Naive thymus-derived CD4-positive, alpha-beta T cell (primary cell): ENCODE measurements around the gene RPL4. TPM values are rescaled to one million over a fixed set of nuclear protein-coding genes. Genes with fewer than 3 reads are reported as not detected.
A peak's percentile ranks its signal among the peaks of the same experiment; 100 is the strongest.

Source experiments
- ATAC-seq: fragments of 150-1000 bp; cut with Tn5 transposase; 2 replicates; pipeline ENCODE4 v1.10.0; 2021; ENCODE audit warnings: mild to moderate bottlenecking, moderate library complexity
- CTCF ChIA-PET: fragments of 350-600 bp; sonication (Branson Sonifier 250); formaldehyde crosslinking; loops from one replicate; lab custom pipeline; 2021; ENCODE audit warnings: antibody characterized with exemption; lab: Charles Lee
- POLR2A ChIA-PET: fragments of 350-600 bp; sonication (Branson Sonifier 250); formaldehyde crosslinking; loops from one replicate; lab custom pipeline; 2021; ENCODE audit warnings: antibody characterized with exemption, inconsistent platforms; lab: Charles Lee
- DNase-seq, 9 donors: peaks; one replicate each; pipeline versions ENCODE4 v3.0.0 to v3.0.0-alpha.2; 2020 to 2022; ENCODE audit warnings: mixed read lengths in 1 of 9
- H3K27ac ChIP-seq: one replicate; pipeline ENCODE4 v1.7.0; 2013; ENCODE audit warnings: mild to moderate bottlenecking, low read depth, low read length, moderate library complexity
- H3K27me3 ChIP-seq, 2 donors: one replicate each; pipeline ENCODE4 v1.7.0; 2013; ENCODE audit warnings: low read length in 2 of 2, mild to moderate bottlenecking in 2 of 2, moderate library complexity in 2 of 2; ENCODE audit not compliant: control insufficient read depth in 2 of 2, insufficient read depth in 2 of 2
- H3K36me3 ChIP-seq, 3 experiments: 1 replicate in 2 of 3; 2 replicates in 1 of 3; pipeline ENCODE4 v1.7.0; 2013; ENCODE audit warnings: low read length in 3 of 3, mild to moderate bottlenecking in 3 of 3, moderate library complexity in 1 of 3; ENCODE audit not compliant: insufficient read depth in 3 of 3, control insufficient read depth in 2 of 3
- H3K4me1 ChIP-seq, 2 donors: one replicate each; pipeline ENCODE4 v1.7.0; 2013; ENCODE audit warnings: low read length in 2 of 2, mild to moderate bottlenecking in 2 of 2, moderate library complexity in 1 of 2; ENCODE audit not compliant: control insufficient read depth in 2 of 2, insufficient read depth in 2 of 2
- H3K4me3 ChIP-seq: 2 replicates; pipeline ENCODE4 v1.7.0; 2013; ENCODE audit warnings: mild to moderate bottlenecking, low read length
- H3K9me3 ChIP-seq, 3 experiments: 1 replicate in 2 of 3; 2 replicates in 1 of 3; pipeline ENCODE4 v1.7.0; 2013; ENCODE audit warnings: low read length in 3 of 3; ENCODE audit not compliant: control insufficient read depth in 2 of 3
- H3K27ac Mint-ChIP-seq, 9 donors: one replicate each; pipeline ENCODE4 v1.8.0; 2020 to 2022; ENCODE audit warnings: mixed read lengths in 9 of 9, mild to moderate bottlenecking in 8 of 9, moderate library complexity in 5 of 9, inconsistent platforms in 2 of 9
- H3K27me3 Mint-ChIP-seq, 5 donors: one replicate each; pipeline ENCODE4 v1.8.0; 2021 to 2022; ENCODE audit warnings: mixed read lengths in 5 of 5, mild to moderate bottlenecking in 1 of 5
- H3K36me3 Mint-ChIP-seq, 5 donors: one replicate each; pipeline ENCODE4 v1.8.0; 2020 to 2022; ENCODE audit warnings: mixed read lengths in 5 of 5, mild to moderate bottlenecking in 3 of 5, inconsistent platforms in 1 of 5
- H3K4me1 Mint-ChIP-seq, 7 donors: one replicate each; pipeline ENCODE4 v1.8.0; 2020 to 2022; ENCODE audit warnings: mixed read lengths in 7 of 7, mild to moderate bottlenecking in 3 of 7, inconsistent platforms in 1 of 7
- H3K4me3 Mint-ChIP-seq, 10 donors: one replicate each; pipeline ENCODE4 v1.8.0; 2020 to 2022; ENCODE audit warnings: mild to moderate bottlenecking in 10 of 10, mixed read lengths in 10 of 10, moderate library complexity in 6 of 10, inconsistent platforms in 2 of 10
- H3K9me3 Mint-ChIP-seq, 11 donors: one replicate each; pipeline ENCODE4 v1.8.0; 2020 to 2022; ENCODE audit warnings: mixed read lengths in 11 of 11, mild to moderate bottlenecking in 4 of 11, inconsistent platforms in 1 of 11, moderate library complexity in 1 of 11
- intact Hi-C, 2 donors: fragments of 100-400 bp; cut with micrococcal nuclease; formaldehyde crosslinking; loops; one replicate each; pipeline ENCODE4 v1.15.1; 2023
- polyA plus RNA-seq, 2 donors: library from polyadenylated mRNA; unstranded; fragments of 300-500 nt; fragmentation: Illumina TruSeq; gene quantifications; one replicate each; pipeline ENCODE4 v1.2.3, GENCODE V29; 2021
- total RNA-seq, 6 experiments: library from RNA in 5 of 6; stranded (reverse) in 5 of 6; gene quantifications; 1 replicate in 5 of 6; 2 replicates in 1 of 6; pipeline ENCODE4 v1.2.3 and lab custom pipeline; 2021 to 2026

The RPL4 gene
- total and polyA plus RNA-seq, 7 experiments from 2014 or later: 898 to 4,292 (median 2,892) TPM

DNA sequence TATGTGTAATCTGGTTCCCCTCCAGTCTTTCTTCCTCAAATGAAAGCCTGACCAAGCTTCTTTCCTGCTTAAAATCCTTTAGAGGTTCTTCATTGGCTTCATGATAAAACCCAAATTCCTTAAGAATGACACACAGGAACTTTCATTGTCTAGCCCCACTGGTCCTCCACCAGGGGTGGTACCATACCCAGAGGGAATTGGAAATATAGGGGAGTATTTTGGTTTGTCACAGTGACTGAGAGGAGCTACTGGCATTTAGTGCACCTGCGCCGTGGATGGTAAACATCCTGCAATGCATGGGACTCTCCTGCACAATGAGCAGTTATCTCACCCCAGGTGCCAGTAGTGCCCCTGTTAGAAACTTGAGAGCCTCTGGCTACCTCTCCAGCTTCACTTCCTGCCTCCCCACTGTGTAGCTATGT lies 11.3 kb upstream of the RPL4 start:
- H3K27me3 Mint-ChIP-seq: no peaks in the 10 kb centered on the region
- peaks cover 0 to 14% (median 3%) of the 10 kb centered on the region in 3 experiments for H3K36me3 ChIP-seq
- H3K36me3 Mint-ChIP-seq: peaks cover 1 to 17% (median 5%) of the 10 kb centered on the region in 5 donors
- ChIA-PET CTCF (interaction anchor here (1.2 kb wide), 1 partner anchor 17 kb away, joined by 4 read pairs; no protein-coding TSS in a partner anchor), POLR2A (no interaction called here)
- H3K27ac ChIP-seq: no peak overlapping the region
- no peak overlapping the region for H3K4me3 ChIP-seq
- H3K4me1 Mint-ChIP-seq: peaks cover 0 to 3% (median 0%) of the 10 kb centered on the region in 7 donors
- ATAC-seq (no peak), DNase-seq (no peak)
- no peak overlapping the region for H3K4me3 Mint-ChIP-seq
- H3K27me3 ChIP-seq: no peaks in the 10 kb centered on the region
- H3K9me3 ChIP-seq: no peaks in the 10 kb centered on the region
- H3K9me3 Mint-ChIP-seq: no peaks in the 10 kb centered on the region
- H3K4me1 ChIP-seq: no peaks in the 10 kb centered on the region
- H3K27ac Mint-ChIP-seq: no peak overlapping the region
- intact Hi-C loops: no loop called here

DNA sequence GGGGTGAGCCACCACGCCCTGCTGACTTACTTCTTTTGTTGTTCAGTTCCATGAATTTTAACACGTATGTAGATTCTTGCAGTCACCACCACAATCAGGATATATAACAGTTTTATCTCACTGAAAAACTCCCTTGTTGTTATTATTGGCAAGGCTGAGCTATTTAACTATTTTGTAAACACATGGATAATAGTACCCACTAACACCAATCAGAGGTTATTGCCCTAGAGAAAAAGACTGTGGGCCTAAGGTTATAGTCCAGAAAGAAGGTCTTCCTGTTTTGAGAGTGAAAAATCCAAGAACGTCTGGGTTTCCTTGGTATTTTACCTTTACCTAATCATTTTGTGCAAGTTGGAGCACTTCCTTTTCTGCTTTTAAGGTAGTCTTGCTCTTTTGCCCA lies 9.9 kb upstream of the RPL4 start:
- DNase-seq: no peak
- POLR2A ChIA-PET: no interaction called here

DNA sequence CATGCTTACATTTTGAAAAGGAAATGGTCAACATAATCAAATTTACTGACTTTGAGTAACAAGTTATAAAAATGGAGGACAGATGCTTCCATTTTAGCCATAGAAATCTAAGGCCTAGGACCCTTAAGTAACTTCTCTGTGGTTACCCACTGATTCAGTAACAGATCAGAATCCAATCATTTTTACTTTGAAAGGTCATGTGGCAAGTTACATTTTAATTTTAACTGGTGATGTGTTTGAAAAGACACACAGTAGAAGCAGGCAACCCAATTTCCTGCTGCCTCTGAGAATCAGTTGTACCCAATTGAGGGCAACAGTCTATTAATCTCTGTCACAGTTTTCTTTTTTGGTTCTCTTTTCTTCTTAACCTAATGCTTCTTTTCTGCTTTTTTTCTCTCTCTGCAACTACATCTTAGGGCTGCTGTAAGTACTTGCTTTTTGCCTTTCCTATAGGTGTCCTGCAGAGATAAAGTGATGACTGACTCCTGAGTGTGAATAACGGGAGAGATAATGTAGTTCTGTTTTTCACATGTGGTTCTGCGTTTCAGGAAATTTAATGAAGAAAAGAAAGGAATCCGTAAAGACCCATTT lies 3.7 kb upstream of the RPL4 start:
- H3K4me1 Mint-ChIP-seq: peaks cover 11 to 32% (median 22%) of the 10 kb centered on the region in 7 donors
- H3K36me3 ChIP-seq: peaks cover 0 to 8% (median 0%) of the 10 kb centered on the region in 3 experiments
- ATAC-seq (no peak), DNase-seq (no peak)
- no peak overlapping the region for H3K4me3 Mint-ChIP-seq
- H3K36me3 Mint-ChIP-seq: peaks cover 0 to 10% (median 6%) of the 10 kb centered on the region in 5 donors
- H3K4me3 ChIP-seq: no peak overlapping the region
- intact Hi-C loops: loop anchor here (5.0 to 10.0 kb wide), 4 partner anchors 194 to 1546 kb away; partner anchors contain the start of genes PIAS1 (in 1 of the 2), RNU5A-1 (in 1 of the 2), SMAD6 (in 1 of the 2) and SPG21 (in 1 of the 2)
- POLR2A ChIA-PET: no interaction called here
- no peaks in the 10 kb centered on the region for H3K27me3 ChIP-seq
- no peaks in the 10 kb centered on the region for H3K9me3 Mint-ChIP-seq
- H3K4me1 ChIP-seq: peaks cover 4 to 12% of the 10 kb centered on the region in 2 donors
- H3K27me3 Mint-ChIP-seq: no peaks in the 10 kb centered on the region
- no peaks in the 10 kb centered on the region for H3K9me3 ChIP-seq
- H3K27ac ChIP-seq: no peak overlapping the region
- CTCF ChIA-PET: no interaction called here
- no peak overlapping the region for H3K27ac Mint-ChIP-seq

More for the DNA sequence above, 9.9 kb upstream of the RPL4 start:
- no peaks in the 10 kb centered on the region for H3K27me3 ChIP-seq
- Mint-ChIP-seq H3K9me3 (no peaks in the 10 kb centered on the region), H3K4me1 (peaks cover 0 to 3% (median 0%) of the 10 kb centered on the region in 7 donors), H3K27ac (no peak overlapping the region), H3K4me3 (no peak overlapping the region), H3K36me3 (peaks cover 0 to 17% (median 5%) of the 10 kb centered on the region in 5 donors), H3K27me3 (no peaks in the 10 kb centered on the region)
- peaks cover 0 to 13% (median 3%) of the 10 kb centered on the region in 3 experiments for H3K36me3 ChIP-seq
- no peak overlapping the region for H3K27ac ChIP-seq
- no peak for ATAC-seq
- CTCF ChIA-PET: no interaction called here
- intact Hi-C loops: no loop called here
- no peak overlapping the region for H3K4me3 ChIP-seq
- no peaks in the 10 kb centered on the region for H3K9me3 ChIP-seq
- H3K4me1 ChIP-seq: no peaks in the 10 kb centered on the region

DNA sequence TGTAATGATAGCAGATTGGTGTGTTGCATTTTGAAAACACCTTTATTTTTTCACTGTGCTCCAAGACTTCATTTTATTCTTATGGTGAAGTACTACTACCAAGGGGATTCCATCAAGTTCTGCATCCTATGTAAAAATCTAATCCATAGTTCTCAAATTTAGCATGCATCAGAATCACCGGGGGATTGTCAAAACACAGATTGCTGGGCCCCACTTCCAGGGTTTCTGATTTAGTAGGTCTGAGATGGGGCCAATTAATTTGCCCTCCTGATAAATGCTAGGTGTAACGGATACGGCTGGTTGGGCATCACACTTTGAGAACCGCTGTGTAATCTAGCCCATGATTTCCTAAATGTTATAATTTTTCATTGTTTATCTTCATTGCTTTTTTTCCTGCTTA lies 1.2 kb upstream of the RPL4 start:
- Mint-ChIP-seq H3K27me3 (no peaks in the 10 kb centered on the region), H3K4me3 (peak overlapping the region; percentile 90 to 100 (median 100)), H3K27ac (peak overlapping the region; percentile 92 to 100 (median 99))

DNA sequence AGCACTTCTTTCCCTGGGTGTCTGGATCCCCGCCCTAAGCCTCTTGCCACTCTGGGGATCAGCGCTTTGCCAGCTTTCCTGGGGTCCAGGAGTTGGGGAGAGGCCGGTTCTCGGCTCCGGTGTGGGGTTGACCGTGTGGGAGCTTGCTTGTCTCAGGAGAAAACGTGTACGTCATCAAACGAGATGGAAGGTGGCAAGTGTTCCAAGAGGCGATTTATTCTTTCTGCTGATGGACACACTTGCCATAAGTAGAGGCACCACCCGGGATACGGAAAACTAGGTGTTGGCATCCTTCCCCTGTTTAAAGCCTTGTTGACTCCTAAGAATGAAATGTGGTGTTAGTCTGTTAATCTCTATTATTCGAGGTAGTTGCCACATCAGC lies 766 bp upstream of the RPL4 start:
- ATAC-seq (peak; percentile 14), DNase-seq (no peak)
- no peaks in the 10 kb centered on the region for H3K27me3 Mint-ChIP-seq
- Histone ChIP-seq H3K9me3 (no peaks in the 10 kb centered on the region), H3K4me1 (peaks cover 13 to 22% of the 10 kb centered on the region in 2 donors), H3K4me3 (peak overlapping the region; percentile 99), H3K27ac (peak overlapping the region; percentile 93), H3K36me3 (peaks cover 2 to 36% (median 26%) of the 10 kb centered on the region in 3 experiments), H3K27me3 (no peaks in the 10 kb centered on the region)
- H3K36me3 Mint-ChIP-seq: peaks cover 3 to 22% (median 18%) of the 10 kb centered on the region in 5 donors
- peak overlapping the region; percentile 90 to 100 (median 100) for H3K4me3 Mint-ChIP-seq
- H3K9me3 Mint-ChIP-seq: no peaks in the 10 kb centered on the region
- ChIA-PET CTCF (interaction anchor here (0.7 to 1.3 kb wide), 2 partner anchors 52 to 113 kb away, joined by 4 to 5 read pairs; no protein-coding TSS in a partner anchor), POLR2A (interaction anchor here (0.5 to 3.0 kb wide), 11 partner anchors 11 to 727 kb away, joined by 3 to 31 read pairs (median 4); partner anchors contain the start of gene MAP2K1)
- H3K4me1 Mint-ChIP-seq: peaks cover 19 to 52% (median 41%) of the 10 kb centered on the region in 7 donors
- peak overlapping the region; percentile 92 to 100 (median 99) for H3K27ac Mint-ChIP-seq
- intact Hi-C loops: loop anchor here (1.0 to 10.0 kb wide), 10 partner anchors 8 to 1549 kb away; partner anchors contain the start of genes SNAPC5 (in 2 of the 2), DIS3L (in 1 of the 2), MAP2K1 (in 1 of the 2) and PIAS1 (in 1 of the 2)

More for the DNA sequence above, 1.2 kb upstream of the RPL4 start:
- no peaks in the 10 kb centered on the region for H3K9me3 ChIP-seq
- intact Hi-C loops: loop anchor here (1.0 to 10.0 kb wide), 10 partner anchors 9 to 1549 kb away; partner anchors contain the start of genes SNAPC5 (in 2 of the 2), DIS3L (in 1 of the 2), MAP2K1 (in 1 of the 2) and PIAS1 (in 1 of the 2)
- Mint-ChIP-seq H3K4me1 (peaks cover 19 to 51% (median 41%) of the 10 kb centered on the region in 7 donors), H3K36me3 (peaks cover 3 to 20% (median 17%) of the 10 kb centered on the region in 5 donors), H3K9me3 (no peaks in the 10 kb centered on the region)
- CTCF ChIA-PET: interaction anchor here (1.3 kb wide), 1 partner anchor 113 kb away, joined by 4 read pairs; no protein-coding TSS in a partner anchor
- no peaks in the 10 kb centered on the region for H3K27me3 ChIP-seq
- peaks cover 2 to 32% (median 22%) of the 10 kb centered on the region in 3 experiments for H3K36me3 ChIP-seq
- ATAC-seq: no peak
- peak overlapping the region; percentile 99 for H3K4me3 ChIP-seq
- DNase-seq: no peak
- H3K4me1 ChIP-seq: peaks cover 13 to 22% of the 10 kb centered on the region in 2 donors
- POLR2A ChIA-PET: interaction anchor here (0.5 to 3.0 kb wide), 7 partner anchors 11 to 727 kb away, joined by 3 to 31 read pairs (median 3); partner anchors contain the start of gene MAP2K1
- H3K27ac ChIP-seq: peak overlapping the region; percentile 93

DNA sequence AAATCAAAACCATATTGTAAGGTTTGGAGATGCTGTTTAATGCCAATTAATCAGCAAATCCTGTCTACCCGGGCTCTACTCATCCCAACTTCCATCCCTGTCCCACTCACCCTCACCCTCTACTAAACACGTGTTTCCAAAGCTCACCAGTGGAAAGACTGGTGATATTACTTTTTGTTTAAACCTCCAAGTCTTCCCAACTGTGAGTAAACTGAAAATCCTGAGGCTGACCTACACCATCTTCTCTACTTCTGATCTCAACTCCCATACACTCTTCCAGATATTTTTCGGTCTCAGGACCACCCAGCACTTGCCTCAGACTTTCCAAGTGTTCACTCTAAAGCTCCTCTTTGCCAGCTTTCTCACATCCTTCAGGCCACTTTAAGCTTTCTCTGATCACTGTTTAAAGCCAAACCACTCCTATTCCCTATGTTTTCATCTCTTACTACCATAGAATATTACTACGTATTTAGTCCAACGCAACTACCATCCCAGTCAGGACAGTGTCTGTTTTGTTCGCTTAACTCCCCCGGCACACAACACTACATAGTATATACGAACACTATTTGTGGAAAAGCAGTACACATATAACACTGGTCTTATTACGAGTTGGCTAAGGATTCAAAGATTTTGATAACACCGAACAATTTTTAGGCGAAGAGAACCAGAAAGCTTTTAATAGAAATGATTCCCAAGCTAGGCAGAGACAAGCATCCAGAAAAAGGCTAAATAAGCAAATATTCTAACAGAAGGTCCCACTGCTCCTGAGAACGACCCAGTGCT lies 684 bp downstream of the RPL4 start:
- H3K4me1 Mint-ChIP-seq: peaks cover 21 to 59% (median 41%) of the 10 kb centered on the region in 7 donors
- H3K4me3 Mint-ChIP-seq: peak overlapping the region; percentile 90 to 100 (median 100)
- Histone ChIP-seq H3K9me3 (no peaks in the 10 kb centered on the region), H3K36me3 (peaks cover 6 to 51% (median 41%) of the 10 kb centered on the region in 3 experiments), H3K4me3 (peak overlapping the region; percentile 99), H3K4me1 (peaks cover 13 to 22% of the 10 kb centered on the region in 2 donors), H3K27ac (peak overlapping the region; percentile 93), H3K27me3 (no peaks in the 10 kb centered on the region)
- H3K27ac Mint-ChIP-seq: peak overlapping the region; percentile 92 to 100 (median 99)
- ChIA-PET POLR2A (interaction anchor here (0.6 to 3.0 kb wide), 10 partner anchors 10 to 212 kb away, joined by 3 to 31 read pairs (median 6); partner anchors contain the start of gene MAP2K1), CTCF (interaction anchor here (0.7 to 1.0 kb wide), 3 partner anchors 64 to 253 kb away, joined by 3 read pairs; no protein-coding TSS in a partner anchor)
- DNase-seq (no peak), ATAC-seq (no peak)
- intact Hi-C loops: loop anchor here (1.0 to 10.0 kb wide), 8 partner anchors 117 to 1773 kb away; partner anchors contain the start of genes DIS3L (in 1 of the 2), FEM1B (in 1 of the 2), MAP2K1 (in 1 of the 2) and PIAS1 (in 1 of the 2)
- no peaks in the 10 kb centered on the region for H3K27me3 Mint-ChIP-seq
- no peaks in the 10 kb centered on the region for H3K9me3 Mint-ChIP-seq
- peaks cover 8 to 32% (median 29%) of the 10 kb centered on the region in 5 donors for H3K36me3 Mint-ChIP-seq
